ENCODE results near the gene CCDC88A.

DNA sequence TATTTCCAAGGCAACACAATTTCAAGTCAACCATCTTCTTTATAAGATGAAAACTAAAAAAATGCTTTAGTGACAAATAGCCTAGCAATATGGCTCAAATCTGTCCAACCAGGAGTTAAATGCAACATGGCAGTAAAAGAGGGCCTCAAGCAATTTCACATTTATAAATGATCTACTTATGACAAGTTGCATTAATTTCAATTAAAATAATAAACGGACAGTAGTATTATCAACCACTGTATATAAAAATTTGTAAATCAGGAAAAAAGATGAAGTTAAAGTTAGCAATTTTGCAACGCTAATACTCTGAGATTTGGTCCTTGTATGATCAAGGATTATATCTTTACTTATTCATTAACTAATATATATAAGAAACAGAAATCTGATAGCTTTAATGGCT, 19.3 kb downstream of the CCDC88A start:
- TF ChIP-seq, protein P1, sequence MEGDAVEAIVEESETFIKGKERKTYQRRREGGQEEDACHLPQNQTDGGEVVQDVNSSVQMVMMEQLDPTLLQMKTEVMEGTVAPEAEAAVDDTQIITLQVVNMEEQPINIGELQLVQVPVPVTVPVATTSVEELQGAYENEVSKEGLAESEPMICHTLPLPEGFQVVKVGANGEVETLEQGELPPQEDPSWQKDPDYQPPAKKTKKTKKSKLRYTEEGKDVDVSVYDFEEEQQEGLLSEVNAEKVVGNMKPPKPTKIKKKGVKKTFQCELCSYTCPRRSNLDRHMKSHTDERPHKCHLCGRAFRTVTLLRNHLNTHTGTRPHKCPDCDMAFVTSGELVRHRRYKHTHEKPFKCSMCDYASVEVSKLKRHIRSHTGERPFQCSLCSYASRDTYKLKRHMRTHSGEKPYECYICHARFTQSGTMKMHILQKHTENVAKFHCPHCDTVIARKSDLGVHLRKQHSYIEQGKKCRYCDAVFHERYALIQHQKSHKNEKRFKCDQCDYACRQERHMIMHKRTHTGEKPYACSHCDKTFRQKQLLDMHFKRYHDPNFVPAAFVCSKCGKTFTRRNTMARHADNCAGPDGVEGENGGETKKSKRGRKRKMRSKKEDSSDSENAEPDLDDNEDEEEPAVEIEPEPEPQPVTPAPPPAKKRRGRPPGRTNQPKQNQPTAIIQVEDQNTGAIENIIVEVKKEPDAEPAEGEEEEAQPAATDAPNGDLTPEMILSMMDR (conservative IDR thresholded peaks at IDR 0.05) = no peak
- TF ChIP-seq ZFX (IDR thresholded peaks at IDR 0.05) = no peak
